ENCODE measurements around the gene KCTD14. TPM values are rescaled to one million over a fixed set of nuclear protein-coding genes. Genes with fewer than 3 reads are reported as not detected.

KCTD14 gene
- total and polyA plus RNA-seq, 2 of the 4 experiments (the other 2 are of a cell fraction): 0.90 to 0.97 TPM

- BruUV-seq (replicated peaks): no TSS peak
- Histone ChIP-seq H3K79me1 (ENCODE audit: low read depth in 1 of 2, low read length in 2 of 2) (peaks cover 3 to 7% of the 10 kb centered on the region in 2 experiments; a peak in 2 of 4 replicates), H3K4me3 (ENCODE audit: insufficient read depth, low read depth, low read length) (no peak overlapping the region), H3K27me3 (ENCODE audit: control insufficient read depth, insufficient read depth, low read length) (no peaks in the 10 kb centered on the region), H3K4me2 (ENCODE audit: low read depth, low read length) (no peak overlapping the region), H3K4me1 (ENCODE audit: control insufficient read depth, insufficient read depth, low read length) (peaks cover 26% of the 10 kb centered on the region), H3K14ac (replicated peaks; ENCODE audit: low read depth, low read length) (no peak overlapping the region), H2AK9ac (replicated peaks; ENCODE audit: low read depth, low read length, poor library complexity) (no peak overlapping the region), H2BK120ac (ENCODE audit: low read depth, low read length) (no peak overlapping the region), H3K36me3 (ENCODE audit: control insufficient read depth, insufficient read depth, low read length) (no peaks in the 10 kb centered on the region), H2AK5ac (ENCODE audit: low read depth, low read length) (no peak overlapping the region), H3K56ac (ENCODE audit: extremely low read depth, insufficient read depth, low read length) (no peak overlapping the region), H3K9me3 (ENCODE audit: control insufficient read depth, insufficient read depth, low read length) (no peaks in the 10 kb centered on the region), H4K20me1 (ENCODE audit: insufficient read depth, low read length) (no peaks in the 10 kb centered on the region), H4K5ac (ENCODE audit: low read depth, low read length) (no peak overlapping the region), H3K9ac (ENCODE audit: low read depth, low read length) (no peak overlapping the region), H3K23ac (ENCODE audit: low read depth, low read length) (no peak overlapping the region), H2AFZ (replicated peaks; ENCODE audit: low read length, poor library complexity) (no peak overlapping the region), H4K8ac (ENCODE audit: low read depth in 2 of 2, low read length in 2 of 2) (no peak overlapping the region), H3K4ac (ENCODE audit: low read depth, low read length) (peak overlapping the region; percentile 48; the same call in 1 of the 2 replicates), H3K9me1 (ENCODE audit: insufficient read depth, low read length) (peaks cover 18% of the 10 kb centered on the region), H2BK15ac (ENCODE audit: low read depth, low read length) (no peak overlapping the region), H2BK20ac (ENCODE audit: low read depth, low read length) (0 out of 2 replicates have a peak overlapping the region, but pooled peaks have one; percentile 24), H3K18ac (ENCODE audit: low read depth, low read length) (no peak overlapping the region), H2BK5ac (ENCODE audit: low read depth, low read length, poor library complexity, severe bottlenecking) (no peak overlapping the region), H3K27ac (ENCODE audit: insufficient read depth, low read length) (no peak overlapping the region), H4K91ac (ENCODE audit: insufficient read depth, low read depth, low read length) (no peak overlapping the region)
- intact Hi-C loops (cut with micrococcal nuclease): no loop called here
- DNase-seq: no peak
- dilution Hi-C loops (cut with HindIII; ENCODE audit: low sequenced_read_pairs, unreplicated experiment): no loop called here
- in situ Hi-C loops (cut with MboI; ENCODE audit: low sequenced_read_pairs): no loop called here
- ATAC-seq (ENCODE audit: low read depth): no peak
- ChIA-PET POLR2A (ENCODE audit: unreplicated experiment) (interaction anchor here (0.6 kb wide), 1 partner anchor 61 kb away, joined by 3 read pairs; no protein-coding TSS in a partner anchor), CTCF (no interaction called here)
- no peak for TF ChIP-seq CEBPB (IDR thresholded peaks at IDR 0.05; ENCODE audit: low read depth, low read length)
- no peak for TF ChIP-seq CTCF (conservative IDR thresholded peaks at IDR 0.05; ENCODE audit: low read depth, low read length)
- TF ChIP-seq, protein P1, sequence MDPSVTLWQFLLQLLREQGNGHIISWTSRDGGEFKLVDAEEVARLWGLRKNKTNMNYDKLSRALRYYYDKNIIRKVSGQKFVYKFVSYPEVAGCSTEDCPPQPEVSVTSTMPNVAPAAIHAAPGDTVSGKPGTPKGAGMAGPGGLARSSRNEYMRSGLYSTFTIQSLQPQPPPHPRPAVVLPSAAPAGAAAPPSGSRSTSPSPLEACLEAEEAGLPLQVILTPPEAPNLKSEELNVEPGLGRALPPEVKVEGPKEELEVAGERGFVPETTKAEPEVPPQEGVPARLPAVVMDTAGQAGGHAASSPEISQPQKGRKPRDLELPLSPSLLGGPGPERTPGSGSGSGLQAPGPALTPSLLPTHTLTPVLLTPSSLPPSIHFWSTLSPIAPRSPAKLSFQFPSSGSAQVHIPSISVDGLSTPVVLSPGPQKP (IDR thresholded peaks at IDR 0.05; ENCODE audit: borderline replicate concordance, low read depth, low read length): no peak
- TF ChIP-seq, protein P2, sequence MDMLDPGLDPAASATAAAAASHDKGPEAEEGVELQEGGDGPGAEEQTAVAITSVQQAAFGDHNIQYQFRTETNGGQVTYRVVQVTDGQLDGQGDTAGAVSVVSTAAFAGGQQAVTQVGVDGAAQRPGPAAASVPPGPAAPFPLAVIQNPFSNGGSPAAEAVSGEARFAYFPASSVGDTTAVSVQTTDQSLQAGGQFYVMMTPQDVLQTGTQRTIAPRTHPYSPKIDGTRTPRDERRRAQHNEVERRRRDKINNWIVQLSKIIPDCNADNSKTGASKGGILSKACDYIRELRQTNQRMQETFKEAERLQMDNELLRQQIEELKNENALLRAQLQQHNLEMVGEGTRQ (IDR thresholded peaks at IDR 0.05; ENCODE audit: low read depth, low read length): no peak
- TF ChIP-seq MAFK (IDR thresholded peaks at IDR 0.05; ENCODE audit: low read depth, low read length): no peak
- TF ChIP-seq SMC3 (IDR thresholded peaks at IDR 0.05; ENCODE audit: low read depth, low read length): no peak
- no peak for TF ChIP-seq FOS (IDR thresholded peaks at IDR 0.05; ENCODE audit: low read depth, low read length)
- no CpG with 5 or more reads among the region's 3 CpGs for WGBS, 2 experiments (ENCODE audit: extremely low coverage in 2 of 2, insufficient read length in 1 of 2)
These were observed 25.5 kb upstream of the KCTD14 start for GRCh38 chr11:78048561-78048960.
